ENCODE data around the gene MYCBPAP. TPM values are rescaled to one million over a fixed set of nuclear protein-coding genes. Genes with fewer than 3 reads are reported as not detected.

MYCBPAP gene
- polyA plus RNA-seq, 2 of the 4 experiments (the other 2 are of a cell fraction): 0.93 to 2.5 TPM

- TF ChIP-seq RNF2 (IDR thresholded peaks at IDR 0.05; ENCODE audit: borderline replicate concordance, low read depth): no peak
- TF ChIP-seq CBX8 (IDR thresholded peaks at IDR 0.05): no peak
- no peak for TF ChIP-seq ATOH8 (CRISPR knock-in tag; IDR thresholded peaks at IDR 0.05; ENCODE audit: low read depth)
Measured at GRCh38 chr17:50575581-50576210, 67.5 kb downstream of the MYCBPAP start (continued).

- no peak for FAIRE-seq
Measured at GRCh38 chr17:50576864-50577263, 68.6 kb downstream of the MYCBPAP start.

More at GRCh38 chr17:50576864-50577263, 68.6 kb downstream of the MYCBPAP start:
- TF ChIP-seq KDM1A (IDR thresholded peaks at IDR 0.05; ENCODE audit: low read depth) (no peak), MAX (IDR thresholded peaks at IDR 0.05) (no peak), E2F6 (IDR thresholded peaks at IDR 0.05; ENCODE audit: borderline replicate concordance, low read depth) (no peak), FOSB (CRISPR knock-in tag; IDR thresholded peaks at IDR 0.05) (no peak), SREBF2 (IDR thresholded peaks at IDR 0.05) (no peak), BCL3 (IDR thresholded peaks at IDR 0.05) (no peak), HOXB13 (CRISPR knock-in tag; IDR thresholded peaks at IDR 0.05; ENCODE audit: low read depth) (no peak), GATA3 (IDR thresholded peaks at IDR 0.05; ENCODE audit: borderline replicate concordance) (no peak), POLR2A (IDR thresholded peaks at IDR 0.05; ENCODE audit: low read length) (no peak), HOXB5 (CRISPR knock-in tag; IDR thresholded peaks at IDR 0.05) (no peak), JUNB (IDR thresholded peaks at IDR 0.05) (no peak), CHD2 (IDR thresholded peaks at IDR 0.05; ENCODE audit: low read length, partially characterized antibody) (no peak), NPAS2 (CRISPR knock-in tag; IDR thresholded peaks at IDR 0.05; ENCODE audit: borderline replicate concordance) (no peak), ZFP36 (IDR thresholded peaks at IDR 0.05; ENCODE audit: borderline replicate concordance, partially characterized antibody) (no peak), ATOH8 (CRISPR knock-in tag; IDR thresholded peaks at IDR 0.05; ENCODE audit: low read depth) (no peak), CHD4 (IDR thresholded peaks at IDR 0.05; ENCODE audit: borderline replicate concordance) (no peak), JUN (IDR thresholded peaks at IDR 0.05) (no peak), REST (IDR thresholded peaks at IDR 0.05) (no peak)
- Histone ChIP-seq H3K4me3 (no peak overlapping the region), H3K9me3 (no peaks in the 10 kb centered on the region), H3K4me1 (no peaks in the 10 kb centered on the region), H3K27ac (no peak overlapping the region), H3K4me2 (no peak overlapping the region)
- DNase-seq (ENCODE audit: low read depth in 1 of 2, low spot score in 1 of 2): no peak
- 85% methylated on average over 13 of the region's 13 CpGs for WGBS (ENCODE audit: missing lambda C conversion rate)
- ATAC-seq: no peak
- ChIA-PET POLR2A (no interaction called here), CTCF (interaction anchor here (1.0 to 4.9 kb wide), 10 partner anchors 8 to 206 kb away, joined by 3 to 24 read pairs (median 6); no protein-coding TSS in a partner anchor)

All from A549 (cell line).